ENCODE data around the gene ARMC2.

DNA sequence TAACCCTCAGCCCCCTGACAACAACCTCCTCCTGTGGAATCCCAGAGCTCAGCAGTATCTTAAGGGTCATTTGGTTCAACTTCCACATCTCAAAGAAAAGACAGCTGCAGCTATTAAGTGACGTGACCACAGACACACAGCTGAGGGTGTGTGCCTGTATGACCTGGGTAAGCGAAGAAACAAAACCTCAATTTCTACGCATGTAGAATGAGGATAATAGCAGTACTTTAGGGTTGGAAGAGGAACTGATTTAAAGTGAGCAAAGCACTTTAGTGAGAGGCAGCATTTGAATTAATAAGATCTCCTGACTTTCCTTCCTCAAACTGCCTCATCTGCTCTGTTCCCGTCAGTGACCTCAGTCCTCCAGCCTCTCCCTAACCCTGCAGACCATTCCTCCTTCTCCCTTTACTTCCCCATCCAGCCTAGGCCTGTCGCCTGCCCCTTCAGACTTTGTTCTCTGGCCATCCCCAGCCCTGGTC lies 6.8 kb upstream of the ARMC2 start:
- TF ChIP-seq POLR2AphosphoS5 (IDR thresholded peaks at IDR 0.05; ENCODE audit: low read depth, low read length): no peak
- TF ChIP-seq, protein P1, sequence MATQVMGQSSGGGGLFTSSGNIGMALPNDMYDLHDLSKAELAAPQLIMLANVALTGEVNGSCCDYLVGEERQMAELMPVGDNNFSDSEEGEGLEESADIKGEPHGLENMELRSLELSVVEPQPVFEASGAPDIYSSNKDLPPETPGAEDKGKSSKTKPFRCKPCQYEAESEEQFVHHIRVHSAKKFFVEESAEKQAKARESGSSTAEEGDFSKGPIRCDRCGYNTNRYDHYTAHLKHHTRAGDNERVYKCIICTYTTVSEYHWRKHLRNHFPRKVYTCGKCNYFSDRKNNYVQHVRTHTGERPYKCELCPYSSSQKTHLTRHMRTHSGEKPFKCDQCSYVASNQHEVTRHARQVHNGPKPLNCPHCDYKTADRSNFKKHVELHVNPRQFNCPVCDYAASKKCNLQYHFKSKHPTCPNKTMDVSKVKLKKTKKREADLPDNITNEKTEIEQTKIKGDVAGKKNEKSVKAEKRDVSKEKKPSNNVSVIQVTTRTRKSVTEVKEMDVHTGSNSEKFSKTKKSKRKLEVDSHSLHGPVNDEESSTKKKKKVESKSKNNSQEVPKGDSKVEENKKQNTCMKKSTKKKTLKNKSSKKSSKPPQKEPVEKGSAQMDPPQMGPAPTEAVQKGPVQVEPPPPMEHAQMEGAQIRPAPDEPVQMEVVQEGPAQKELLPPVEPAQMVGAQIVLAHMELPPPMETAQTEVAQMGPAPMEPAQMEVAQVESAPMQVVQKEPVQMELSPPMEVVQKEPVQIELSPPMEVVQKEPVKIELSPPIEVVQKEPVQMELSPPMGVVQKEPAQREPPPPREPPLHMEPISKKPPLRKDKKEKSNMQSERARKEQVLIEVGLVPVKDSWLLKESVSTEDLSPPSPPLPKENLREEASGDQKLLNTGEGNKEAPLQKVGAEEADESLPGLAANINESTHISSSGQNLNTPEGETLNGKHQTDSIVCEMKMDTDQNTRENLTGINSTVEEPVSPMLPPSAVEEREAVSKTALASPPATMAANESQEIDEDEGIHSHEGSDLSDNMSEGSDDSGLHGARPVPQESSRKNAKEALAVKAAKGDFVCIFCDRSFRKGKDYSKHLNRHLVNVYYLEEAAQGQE (IDR thresholded peaks at IDR 0.05; ENCODE audit: insufficient read depth in 1 of 2, low read depth in 2 of 2, low read length in 2 of 2): no peak
